Fibroblast of pulmonary artery (primary cell): ENCODE measurements around the gene CENPP.

Experiments
- DNase-seq: peaks from one replicate; pipeline ENCODE4 v3.0.0-alpha.2; 2010; ENCODE audit warnings: low read depth
- H3K4me3 ChIP-seq: replicated peaks from 2 replicates; pipeline ENCODE4 v1.5.1; 2011; ENCODE audit warnings: low read depth, mild to moderate bottlenecking, control low read depth, low read length, moderate library complexity
- TF ChIP-seq, protein P1 (sequence below): IDR thresholded peaks from 2 replicates; pipeline ENCODE4 v1.5.1; 2011; ENCODE audit warnings: mild to moderate bottlenecking, control low read depth, low read length, inconsistent platforms; ENCODE audit errors: missing control alignments

The CENPP gene

GRCh38 chr9:92607773-92608172, 282.0 kb downstream of the CENPP start:
- no peak overlapping the region for H3K4me3 ChIP-seq
- TF ChIP-seq, protein P1, sequence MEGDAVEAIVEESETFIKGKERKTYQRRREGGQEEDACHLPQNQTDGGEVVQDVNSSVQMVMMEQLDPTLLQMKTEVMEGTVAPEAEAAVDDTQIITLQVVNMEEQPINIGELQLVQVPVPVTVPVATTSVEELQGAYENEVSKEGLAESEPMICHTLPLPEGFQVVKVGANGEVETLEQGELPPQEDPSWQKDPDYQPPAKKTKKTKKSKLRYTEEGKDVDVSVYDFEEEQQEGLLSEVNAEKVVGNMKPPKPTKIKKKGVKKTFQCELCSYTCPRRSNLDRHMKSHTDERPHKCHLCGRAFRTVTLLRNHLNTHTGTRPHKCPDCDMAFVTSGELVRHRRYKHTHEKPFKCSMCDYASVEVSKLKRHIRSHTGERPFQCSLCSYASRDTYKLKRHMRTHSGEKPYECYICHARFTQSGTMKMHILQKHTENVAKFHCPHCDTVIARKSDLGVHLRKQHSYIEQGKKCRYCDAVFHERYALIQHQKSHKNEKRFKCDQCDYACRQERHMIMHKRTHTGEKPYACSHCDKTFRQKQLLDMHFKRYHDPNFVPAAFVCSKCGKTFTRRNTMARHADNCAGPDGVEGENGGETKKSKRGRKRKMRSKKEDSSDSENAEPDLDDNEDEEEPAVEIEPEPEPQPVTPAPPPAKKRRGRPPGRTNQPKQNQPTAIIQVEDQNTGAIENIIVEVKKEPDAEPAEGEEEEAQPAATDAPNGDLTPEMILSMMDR = no peak
- DNase-seq = peak; percentile 53

- no peak for DNase-seq
- no peak overlapping the region for H3K4me3 ChIP-seq
- TF ChIP-seq, protein P1 = no peak
Measured at GRCh38 chr9:92608241-92608908, 282.6 kb downstream of the CENPP start.

- DNase-seq = peak; percentile 32
- TF ChIP-seq, protein P1 = no peak
- H3K4me3 ChIP-seq = no peak overlapping the region
Measured at GRCh38 chr9:92608909-92609445, 283.2 kb downstream of the CENPP start.

GRCh38 chr9:92610470-92611420, 285.0 kb downstream of the CENPP start:
- H3K4me3 ChIP-seq = no peak overlapping the region
- TF ChIP-seq, protein P1 = no peak
- no peak for DNase-seq

GRCh38 chr9:92611621-92612285, 286.0 kb downstream of the CENPP start:
- DNase-seq = no peak
- H3K4me3 ChIP-seq = no peak overlapping the region
- TF ChIP-seq, protein P1 = no peak

GRCh38 chr9:92612292-92612691, 286.5 kb downstream of the CENPP start:
- DNase-seq = no peak
- TF ChIP-seq, protein P1 = no peak
- no peak overlapping the region for H3K4me3 ChIP-seq
